ENCODE data around the gene FMN1.

Gene FMN1

DNA sequence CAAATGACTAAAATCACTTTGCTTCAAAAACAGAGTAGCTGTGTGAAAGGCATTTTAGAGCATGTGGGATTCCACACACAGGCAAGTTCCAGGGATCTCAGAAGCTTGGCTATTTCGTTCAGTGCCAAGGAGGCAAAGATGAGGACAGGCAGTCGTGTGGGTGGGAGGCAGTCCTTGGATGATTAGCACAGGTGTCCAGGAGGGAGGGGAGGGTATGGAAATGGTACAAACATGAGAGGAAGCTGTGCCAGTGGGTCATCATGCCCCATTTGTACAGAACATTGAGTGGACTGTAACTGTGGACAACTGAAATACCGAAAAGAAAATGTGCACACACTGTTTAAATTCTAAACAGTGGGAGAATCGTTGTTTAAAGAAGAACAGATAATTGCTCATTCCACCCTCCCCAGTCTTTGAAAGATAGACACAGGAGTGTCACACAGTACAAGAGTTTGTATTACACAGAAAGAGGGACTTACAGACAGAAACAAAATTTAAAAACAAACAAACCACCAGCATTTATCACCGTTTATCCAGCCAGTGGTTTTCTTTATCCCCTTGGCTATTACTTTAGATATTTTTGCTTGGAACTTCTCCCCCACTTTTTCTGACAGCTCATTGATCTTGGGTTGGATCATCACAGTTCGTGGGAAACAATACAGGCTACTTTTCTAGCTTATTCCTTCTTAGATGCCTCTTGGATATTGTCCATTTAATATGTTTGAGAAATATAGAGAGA is 353.8 kb downstream of the FMN1 start:
- Histone ChIP-seq H3K27ac (ENCODE audit: low read length) (no peak overlapping the region), H3K36me3 (ENCODE audit: control insufficient read depth, low read depth, low read length) (no peaks in the 10 kb centered on the region), H3K9ac (ENCODE audit: low read length) (no peak overlapping the region), H3K4me1 (ENCODE audit: control insufficient read depth, low read depth, low read length) (no peaks in the 10 kb centered on the region), H3K4me3 (ENCODE audit: low read length) (no peak overlapping the region), H3K27me3 (ENCODE audit: control insufficient read depth, insufficient read depth, low read length) (no peaks in the 10 kb centered on the region), H3K9me3 (ENCODE audit: control insufficient read depth, low read depth, low read length) (no peaks in the 10 kb centered on the region)

- Histone ChIP-seq H3K9me3 (ENCODE audit: control insufficient read depth, low read depth, low read length) (no peaks in the 10 kb centered on the region), H3K36me3 (ENCODE audit: control insufficient read depth, low read depth, low read length) (no peaks in the 10 kb centered on the region), H3K9ac (ENCODE audit: low read length) (no peak overlapping the region), H3K27me3 (ENCODE audit: control insufficient read depth, insufficient read depth, low read length) (no peaks in the 10 kb centered on the region), H3K4me1 (ENCODE audit: control insufficient read depth, low read depth, low read length) (no peaks in the 10 kb centered on the region), H3K4me3 (ENCODE audit: low read length) (no peak overlapping the region), H3K27ac (ENCODE audit: low read length) (no peak overlapping the region)
Observed at GRCh38 chr15:32838820-32839219, 355.7 kb downstream of the FMN1 start.

DNA sequence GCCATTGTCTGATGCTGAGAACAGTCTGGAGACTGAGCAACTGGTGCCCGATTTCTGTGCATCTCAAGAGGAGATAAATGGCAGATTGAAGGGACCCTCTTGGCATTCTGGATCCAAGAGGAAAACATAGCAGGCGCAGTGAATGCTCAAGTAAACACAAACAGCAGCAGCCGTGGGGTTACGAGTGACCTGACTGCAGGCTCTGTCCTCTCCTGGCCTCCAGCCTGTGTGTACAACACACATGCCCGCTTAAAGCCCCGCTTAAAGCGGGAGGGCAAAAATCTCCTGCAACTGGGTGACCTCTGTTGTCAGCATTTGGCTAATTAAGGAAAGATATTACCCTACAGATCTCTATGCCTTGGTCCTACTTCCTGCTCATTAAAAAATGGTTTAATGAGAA is 356.2 kb downstream of the FMN1 start:
- no peak overlapping the region for H3K9ac ChIP-seq (ENCODE audit: low read length)
- no peaks in the 10 kb centered on the region for H3K36me3 ChIP-seq (ENCODE audit: control insufficient read depth, low read depth, low read length)
- no peak overlapping the region for H3K4me3 ChIP-seq (ENCODE audit: low read length)
- H3K9me3 ChIP-seq (ENCODE audit: control insufficient read depth, low read depth, low read length) = no peaks in the 10 kb centered on the region
- no peaks in the 10 kb centered on the region for H3K4me1 ChIP-seq (ENCODE audit: control insufficient read depth, low read depth, low read length)
- H3K27me3 ChIP-seq (ENCODE audit: control insufficient read depth, insufficient read depth, low read length) = no peaks in the 10 kb centered on the region
- H3K27ac ChIP-seq (ENCODE audit: low read length) = no peak overlapping the region

DNA sequence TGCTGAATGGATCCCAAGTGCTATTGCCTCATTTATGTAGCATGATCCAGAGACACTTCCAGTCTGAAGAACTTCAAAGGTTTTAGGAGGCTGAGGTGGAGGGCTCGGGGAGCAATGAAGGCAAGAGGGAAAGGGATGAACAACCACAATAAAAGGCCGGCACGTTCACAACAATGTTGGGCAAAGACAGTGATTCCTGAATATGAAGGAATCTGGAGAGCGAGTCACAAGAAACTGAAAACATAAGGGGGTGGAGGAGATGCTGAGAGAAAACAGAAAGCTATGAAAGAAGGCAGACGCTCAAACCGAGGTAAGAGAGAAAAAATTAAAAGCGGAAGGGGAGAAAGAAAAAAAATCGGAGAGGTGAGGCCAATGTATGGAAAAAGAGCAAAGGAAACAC is 356.6 kb downstream of the FMN1 start:
- Histone ChIP-seq H3K9ac (ENCODE audit: low read length) (no peak overlapping the region), H3K27me3 (ENCODE audit: control insufficient read depth, insufficient read depth, low read length) (no peaks in the 10 kb centered on the region), H3K36me3 (ENCODE audit: control insufficient read depth, low read depth, low read length) (no peaks in the 10 kb centered on the region), H3K4me3 (ENCODE audit: low read length) (no peak overlapping the region), H3K27ac (ENCODE audit: low read length) (no peak overlapping the region), H3K4me1 (ENCODE audit: control insufficient read depth, low read depth, low read length) (no peaks in the 10 kb centered on the region), H3K9me3 (ENCODE audit: control insufficient read depth, low read depth, low read length) (no peaks in the 10 kb centered on the region)

- Histone ChIP-seq H3K9ac (ENCODE audit: low read length) (no peak overlapping the region), H3K27me3 (ENCODE audit: control insufficient read depth, insufficient read depth, low read length) (no peaks in the 10 kb centered on the region), H3K4me1 (ENCODE audit: control insufficient read depth, low read depth, low read length) (no peaks in the 10 kb centered on the region), H3K9me3 (ENCODE audit: control insufficient read depth, low read depth, low read length) (no peaks in the 10 kb centered on the region), H3K4me3 (ENCODE audit: low read length) (no peak overlapping the region), H3K27ac (ENCODE audit: low read length) (no peak overlapping the region), H3K36me3 (ENCODE audit: control insufficient read depth, low read depth, low read length) (no peaks in the 10 kb centered on the region)
Observed at GRCh38 chr15:32834156-32834555, 360.4 kb downstream of the FMN1 start.

GRCh38 chr15:32833379-32833821 is 361.1 kb downstream of the FMN1 start:
- Histone ChIP-seq H3K4me3 (ENCODE audit: low read length) (no peak overlapping the region), H3K4me1 (ENCODE audit: control insufficient read depth, low read depth, low read length) (no peaks in the 10 kb centered on the region), H3K27me3 (ENCODE audit: control insufficient read depth, insufficient read depth, low read length) (no peaks in the 10 kb centered on the region), H3K36me3 (ENCODE audit: control insufficient read depth, low read depth, low read length) (no peaks in the 10 kb centered on the region), H3K9me3 (ENCODE audit: control insufficient read depth, low read depth, low read length) (no peaks in the 10 kb centered on the region), H3K9ac (ENCODE audit: low read length) (no peak overlapping the region), H3K27ac (ENCODE audit: low read length) (no peak overlapping the region)

DNA sequence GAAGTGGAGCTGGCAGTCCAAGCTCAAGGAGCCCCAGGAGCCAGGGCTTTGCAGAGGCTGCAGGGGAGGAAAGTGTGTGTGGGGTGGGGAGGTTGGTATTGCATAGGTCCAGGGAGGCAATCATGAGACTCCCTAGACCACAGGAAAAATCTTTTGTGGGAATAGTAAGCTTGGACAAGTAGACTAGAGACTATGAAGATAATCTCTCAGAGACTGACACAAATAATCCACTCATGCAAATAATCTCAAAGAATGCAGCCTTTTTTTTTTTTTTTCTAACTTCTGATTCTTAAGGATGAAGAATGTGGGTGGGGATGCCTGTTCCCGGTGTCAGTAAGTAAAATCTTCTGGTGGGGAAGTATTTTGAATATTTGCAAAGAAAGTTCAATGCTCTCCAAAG is 363.0 kb downstream of the FMN1 start:
- Histone ChIP-seq H3K4me1 (ENCODE audit: control insufficient read depth, low read depth, low read length) (no peaks in the 10 kb centered on the region), H3K27me3 (ENCODE audit: control insufficient read depth, insufficient read depth, low read length) (no peaks in the 10 kb centered on the region)

GRCh38 chr15:32830241-32830640 is 364.3 kb downstream of the FMN1 start:
- Histone ChIP-seq H3K9ac (ENCODE audit: low read length) (no peak overlapping the region), H3K4me1 (ENCODE audit: control insufficient read depth, low read depth, low read length) (no peaks in the 10 kb centered on the region), H3K36me3 (ENCODE audit: control insufficient read depth, low read depth, low read length) (no peaks in the 10 kb centered on the region)

More for the DNA sequence above, 363.0 kb downstream of the FMN1 start:
- Histone ChIP-seq H3K9ac (ENCODE audit: low read length) (no peak overlapping the region), H3K4me3 (ENCODE audit: low read length) (no peak overlapping the region), H3K9me3 (ENCODE audit: control insufficient read depth, low read depth, low read length) (no peaks in the 10 kb centered on the region), H3K27ac (ENCODE audit: low read length) (no peak overlapping the region), H3K36me3 (ENCODE audit: control insufficient read depth, low read depth, low read length) (no peaks in the 10 kb centered on the region)

DNA sequence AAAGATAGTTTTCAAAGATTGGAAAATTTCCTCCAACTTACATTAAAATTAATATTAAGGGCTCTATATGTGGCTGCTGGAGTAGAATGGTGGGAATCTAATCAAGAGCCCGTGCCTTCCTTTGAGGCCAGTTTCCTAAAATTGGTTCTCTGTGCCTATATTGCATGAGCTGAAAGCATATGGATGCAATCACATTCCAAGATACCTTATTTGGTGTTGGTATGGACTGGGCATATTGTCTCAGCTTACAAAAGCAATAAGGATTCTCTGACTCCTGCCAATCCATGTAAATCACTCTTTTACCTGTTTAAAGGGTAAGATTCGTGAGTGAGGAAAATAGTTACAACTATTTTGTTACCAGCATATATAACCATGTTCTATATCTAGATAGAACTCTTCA is 365.1 kb downstream of the FMN1 start:
- Histone ChIP-seq H3K4me3 (ENCODE audit: low read length) (no peak overlapping the region), H3K9ac (ENCODE audit: low read length) (no peak overlapping the region), H3K27ac (ENCODE audit: low read length) (no peak overlapping the region), H3K27me3 (ENCODE audit: control insufficient read depth, insufficient read depth, low read length) (no peaks in the 10 kb centered on the region), H3K36me3 (ENCODE audit: control insufficient read depth, low read depth, low read length) (no peaks in the 10 kb centered on the region), H3K9me3 (ENCODE audit: control insufficient read depth, low read depth, low read length) (no peaks in the 10 kb centered on the region), H3K4me1 (ENCODE audit: control insufficient read depth, low read depth, low read length) (no peaks in the 10 kb centered on the region)

More at GRCh38 chr15:32830241-32830640, 364.3 kb downstream of the FMN1 start:
- Histone ChIP-seq H3K27me3 (ENCODE audit: control insufficient read depth, insufficient read depth, low read length) (no peaks in the 10 kb centered on the region), H3K4me3 (ENCODE audit: low read length) (no peak overlapping the region), H3K27ac (ENCODE audit: low read length) (no peak overlapping the region), H3K9me3 (ENCODE audit: control insufficient read depth, low read depth, low read length) (no peaks in the 10 kb centered on the region)

DNA sequence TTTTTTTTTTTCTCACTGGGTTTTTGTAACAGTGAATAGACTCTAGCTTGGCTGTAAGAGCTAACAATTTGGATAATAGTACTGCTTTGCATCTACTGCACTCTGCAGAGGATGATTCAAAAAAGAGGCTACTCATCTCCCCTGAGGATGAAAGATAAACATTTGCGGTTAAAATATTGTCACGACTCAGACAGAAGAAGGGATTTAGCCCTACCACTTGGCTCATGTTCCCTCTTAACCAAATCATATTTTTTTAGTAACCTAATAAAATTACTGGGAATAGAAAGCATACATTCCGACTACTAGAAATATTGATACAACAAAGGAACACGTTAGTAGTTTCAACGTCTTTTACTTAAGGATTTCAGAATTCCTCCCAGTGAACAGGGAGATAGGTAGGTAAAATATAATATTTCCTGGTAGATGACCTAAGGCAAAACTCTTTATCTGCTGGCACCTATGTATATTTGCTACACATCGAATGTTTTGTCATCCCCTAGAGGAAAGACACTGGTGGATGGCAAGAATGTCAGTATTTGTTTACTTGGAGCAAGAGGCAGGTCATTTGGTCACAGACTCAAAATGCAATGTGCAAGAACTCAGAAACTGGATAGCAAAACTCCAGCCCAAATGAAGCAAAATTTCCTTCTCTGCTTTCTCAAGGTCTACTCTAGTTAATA is 365.9 kb downstream of the FMN1 start:
- Histone ChIP-seq H3K27me3 (ENCODE audit: control insufficient read depth, insufficient read depth, low read length) (no peaks in the 10 kb centered on the region), H3K9me3 (ENCODE audit: control insufficient read depth, low read depth, low read length) (no peaks in the 10 kb centered on the region), H3K4me3 (ENCODE audit: low read length) (no peak overlapping the region), H3K4me1 (ENCODE audit: control insufficient read depth, low read depth, low read length) (no peaks in the 10 kb centered on the region), H3K27ac (ENCODE audit: low read length) (no peak overlapping the region), H3K9ac (ENCODE audit: low read length) (no peak overlapping the region), H3K36me3 (ENCODE audit: control insufficient read depth, low read depth, low read length) (no peaks in the 10 kb centered on the region)

DNA sequence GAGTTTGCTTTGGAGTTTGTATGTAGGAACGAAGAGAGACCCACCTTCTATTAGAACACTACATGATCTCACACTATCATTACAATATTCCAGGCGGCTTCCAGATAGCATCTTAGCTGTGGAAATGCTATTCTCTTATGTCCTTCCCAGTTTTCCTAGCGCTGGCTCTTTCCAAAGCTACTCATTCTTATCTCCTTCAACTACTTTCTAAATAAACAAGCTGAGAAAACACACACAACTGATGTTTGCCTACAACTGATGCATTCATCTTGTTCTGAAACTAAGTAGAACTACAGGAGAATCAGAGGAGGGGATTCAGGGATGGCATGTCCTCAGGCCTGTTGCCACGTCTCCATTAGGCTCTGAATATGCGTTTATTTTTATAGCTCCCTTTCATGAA is 367.8 kb downstream of the FMN1 start:
- Histone ChIP-seq H3K4me3 (ENCODE audit: low read length) (no peak overlapping the region), H3K36me3 (ENCODE audit: control insufficient read depth, low read depth, low read length) (no peaks in the 10 kb centered on the region), H3K27ac (ENCODE audit: low read length) (no peak overlapping the region), H3K9me3 (ENCODE audit: control insufficient read depth, low read depth, low read length) (no peaks in the 10 kb centered on the region), H3K4me1 (ENCODE audit: control insufficient read depth, low read depth, low read length) (no peaks in the 10 kb centered on the region), H3K27me3 (ENCODE audit: control insufficient read depth, insufficient read depth, low read length) (no peaks in the 10 kb centered on the region), H3K9ac (ENCODE audit: low read length) (no peak overlapping the region)

DNA sequence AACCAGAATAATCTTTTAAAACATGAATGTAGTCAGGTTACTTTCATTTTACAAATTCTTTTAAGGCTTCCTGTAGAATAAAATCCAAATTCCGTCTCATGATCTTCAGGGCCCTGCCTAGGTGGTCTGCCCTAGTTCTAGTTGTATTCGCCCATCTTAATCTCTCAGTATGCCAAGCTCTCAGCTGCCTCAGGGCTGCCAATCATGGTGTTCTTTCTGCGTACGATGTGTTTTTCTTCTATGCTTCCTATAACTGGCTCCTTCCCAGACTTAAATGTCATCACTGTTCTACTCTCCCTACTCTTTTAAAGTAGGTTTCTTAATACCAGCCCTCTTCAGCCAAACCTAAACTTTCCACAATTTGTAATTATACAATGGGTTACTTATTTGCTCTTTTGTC is 369.3 kb downstream of the FMN1 start:
- no peak overlapping the region for H3K27ac ChIP-seq (ENCODE audit: low read length)
- no peak overlapping the region for H3K9ac ChIP-seq (ENCODE audit: low read length)
- no peak overlapping the region for H3K4me3 ChIP-seq (ENCODE audit: low read length)
- no peaks in the 10 kb centered on the region for H3K4me1 ChIP-seq (ENCODE audit: control insufficient read depth, low read depth, low read length)
- H3K27me3 ChIP-seq (ENCODE audit: control insufficient read depth, insufficient read depth, low read length) = no peaks in the 10 kb centered on the region
- H3K9me3 ChIP-seq (ENCODE audit: control insufficient read depth, low read depth, low read length) = no peaks in the 10 kb centered on the region
- H3K36me3 ChIP-seq (ENCODE audit: control insufficient read depth, low read depth, low read length) = no peaks in the 10 kb centered on the region

Data from iPS-18a (cell line).